IMR-90 (cell line): ENCODE data around the gene LCE3B. TPM values are rescaled to one million over a fixed set of nuclear protein-coding genes. Genes with fewer than 3 reads are reported as not detected.

Source experiments
- ATAC-seq: fragments of 200-7000 bp; cut with Tn5 transposase; 2 replicates; pipeline ENCODE4 v1.9.1; 2020; ENCODE audit warnings: low read depth, mild to moderate bottlenecking, moderate library complexity
- BruUV-seq: library from RNA; stranded (reverse); fragments of 400-500 nt; replicated peaks from 2 replicates; lab custom pipeline; 2021; lab: Mats Ljungman, UMichigan
- CTCF ChIA-PET: fragments of 300-600 bp; formaldehyde crosslinking; extraction: SDS; loops from one replicate; lab custom pipeline; 2021; ENCODE audit warnings: antibody characterized with exemption; lab: Yijun Ruan, JAX
- POLR2A ChIA-PET: fragments of 300-600 bp; sonication (Branson Sonifier 250); formaldehyde crosslinking; loops from one replicate; lab custom pipeline; 2022; ENCODE audit warnings: antibody characterized with exemption; ENCODE audit not compliant: unreplicated experiment; lab: Charles Lee
- DNase-seq: peaks from one replicate; pipeline ENCODE4 v3.0.0; 2013
- H2AFZ ChIP-seq: replicated peaks from 2 replicates; pipeline ENCODE3; 2013; ENCODE audit warnings: low read length, mild to moderate bottlenecking; ENCODE audit not compliant: poor library complexity
- H2AK5ac ChIP-seq: 2 replicates; pipeline ENCODE4 v1.6.1; 2013; ENCODE audit warnings: low read depth, low read length, inconsistent platforms
- H2AK9ac ChIP-seq: replicated peaks from 2 replicates; pipeline ENCODE3; 2013; ENCODE audit warnings: mild to moderate bottlenecking, low read depth, low read length, moderate library complexity; ENCODE audit not compliant: poor library complexity
- H2BK120ac ChIP-seq: 2 replicates; pipeline ENCODE4 v1.6.1; 2013; ENCODE audit warnings: low read depth, low read length, inconsistent platforms
- H2BK15ac ChIP-seq: 3 replicates; pipeline ENCODE4 v1.6.1; 2013; ENCODE audit warnings: low read depth, low read length, inconsistent platforms
- H2BK20ac ChIP-seq: 2 replicates; pipeline ENCODE4 v1.6.1; 2013; ENCODE audit warnings: low read depth, mild to moderate bottlenecking, inconsistent platforms, low read length, moderate library complexity
- H2BK5ac ChIP-seq: 2 replicates; pipeline ENCODE4 v1.6.1; 2013; ENCODE audit warnings: mild to moderate bottlenecking, low read depth, low read length, inconsistent platforms; ENCODE audit not compliant: poor library complexity, severe bottlenecking
- H3K14ac ChIP-seq: replicated peaks from 2 replicates; pipeline ENCODE4 v1.6.1; 2013; ENCODE audit warnings: low read depth, low read length, inconsistent platforms
- H3K18ac ChIP-seq: 2 replicates; pipeline ENCODE4 v1.6.1; 2013; ENCODE audit warnings: low read depth, low read length, control low read depth
- H3K23ac ChIP-seq: 2 replicates; pipeline ENCODE4 v1.6.1; 2013; ENCODE audit warnings: low read depth, low read length, inconsistent platforms
- H3K27ac ChIP-seq: 2 replicates; pipeline ENCODE4 v1.5.1; 2013; ENCODE audit warnings: mild to moderate bottlenecking, control low read depth, low read length; ENCODE audit not compliant: insufficient read depth
- H3K27me3 ChIP-seq: 2 replicates; pipeline ENCODE4 v1.6.1; 2013; ENCODE audit warnings: low read length; ENCODE audit not compliant: control insufficient read depth, insufficient read depth
- H3K36me3 ChIP-seq: 2 replicates; pipeline ENCODE4 v1.6.1; 2013; ENCODE audit warnings: low read length, mixed read lengths; ENCODE audit not compliant: control insufficient read depth, insufficient read depth
- H3K4ac ChIP-seq: 2 replicates; pipeline ENCODE4 v1.6.1; 2013; ENCODE audit warnings: low read depth, low read length, inconsistent platforms
- H3K4me1 ChIP-seq: 2 replicates; pipeline ENCODE4 v1.6.1; 2013; ENCODE audit warnings: low read length, mixed read lengths; ENCODE audit not compliant: control insufficient read depth, insufficient read depth
- H3K4me2 ChIP-seq: 2 replicates; pipeline ENCODE4 v1.6.1; 2013; ENCODE audit warnings: low read depth, mild to moderate bottlenecking, control low read depth, low read length, moderate library complexity
- H3K4me3 ChIP-seq: 2 replicates; pipeline ENCODE4 v1.5.1; 2013; ENCODE audit warnings: low read depth, mild to moderate bottlenecking, control low read depth, low read length, moderate library complexity; ENCODE audit not compliant: insufficient read depth
- H3K56ac ChIP-seq: 2 replicates; pipeline ENCODE4 v1.6.1; 2013; ENCODE audit warnings: low read length, inconsistent platforms; ENCODE audit not compliant: insufficient read depth; ENCODE audit errors: extremely low read depth
- H3K79me1 ChIP-seq, 2 experiments: 2 replicates each; pipeline ENCODE4 v1.6.1; 2013; ENCODE audit warnings: low read length in 2 of 2, inconsistent platforms in 1 of 2, low read depth in 1 of 2
- H3K9ac ChIP-seq: 2 replicates; pipeline ENCODE4 v1.6.1; 2013; ENCODE audit warnings: low read depth, low read length, control low read depth
- H3K9me1 ChIP-seq: 2 replicates; pipeline ENCODE4 v1.6.1; 2013; ENCODE audit warnings: low read length, inconsistent platforms; ENCODE audit not compliant: insufficient read depth
- H3K9me3 ChIP-seq: 2 replicates; pipeline ENCODE4 v1.6.1; 2013; ENCODE audit warnings: low read length; ENCODE audit not compliant: control insufficient read depth, insufficient read depth
- H4K20me1 ChIP-seq: 2 replicates; pipeline ENCODE4 v1.6.1; 2013; ENCODE audit warnings: low read length, inconsistent platforms; ENCODE audit not compliant: insufficient read depth
- H4K5ac ChIP-seq: 2 replicates; pipeline ENCODE4 v1.6.1; 2013; ENCODE audit warnings: mild to moderate bottlenecking, low read depth, low read length, control low read depth
- H4K8ac ChIP-seq, 2 experiments: 2 replicates each; pipeline ENCODE4 v1.6.1; 2013; ENCODE audit warnings: low read depth in 2 of 2, low read length in 2 of 2, control low read depth in 1 of 2, inconsistent platforms in 1 of 2
- H4K91ac ChIP-seq: 2 replicates; pipeline ENCODE4 v1.6.1; 2013; ENCODE audit warnings: low read depth, low read length, inconsistent platforms; ENCODE audit not compliant: insufficient read depth
- CHD1 ChIP-seq: IDR thresholded peaks from 2 replicates; pipeline ENCODE4 v1.6.1; 2012; ENCODE audit warnings: low read depth, low read length, improper control_type of control experiment
- CTCF ChIP-seq: conservative IDR thresholded peaks from 2 replicates; pipeline ENCODE4 v1.5.1; 2012; ENCODE audit warnings: mild to moderate bottlenecking, low read depth, low read length, improper control_type of control experiment
- ELK1 ChIP-seq: fragments of 150-350 bp; IDR thresholded peaks from 2 replicates; pipeline ENCODE4 v1.6.1; 2016; ENCODE audit warnings: low read depth, mild to moderate bottlenecking, low read length, moderate library complexity, borderline replicate concordance
- FOS ChIP-seq: fragments of 150-350 bp; IDR thresholded peaks from 2 replicates; pipeline ENCODE4 v1.6.1; 2016; ENCODE audit warnings: low read depth, low read length
- MAFK ChIP-seq: IDR thresholded peaks from 2 replicates; pipeline ENCODE4 v1.6.1; 2012; ENCODE audit warnings: low read depth, low read length, improper control_type of control experiment
- MAZ ChIP-seq: IDR thresholded peaks from 2 replicates; pipeline ENCODE4 v1.6.1; 2012; ENCODE audit warnings: low read depth, mild to moderate bottlenecking, low read length, improper control_type of control experiment, moderate library complexity, borderline replicate concordance
- MXI1 ChIP-seq: IDR thresholded peaks from 2 replicates; pipeline ENCODE4 v1.6.1; 2012; ENCODE audit warnings: low read depth, mild to moderate bottlenecking, low read length, moderate library complexity, borderline replicate concordance
- NFE2L2 ChIP-seq: fragments of 150-350 bp; IDR thresholded peaks from 2 replicates; pipeline ENCODE4 v1.6.1; 2016; ENCODE audit warnings: low read depth, mild to moderate bottlenecking, low read length
- POLR2A ChIP-seq: IDR thresholded peaks from 2 replicates; pipeline ENCODE4 v1.6.1; 2012; ENCODE audit warnings: mild to moderate bottlenecking, low read depth, low read length
- RAD21 ChIP-seq: IDR thresholded peaks from 2 replicates; pipeline ENCODE4 v1.6.1; 2012; ENCODE audit warnings: low read length, improper control_type of control experiment
- RFX5 ChIP-seq: IDR thresholded peaks from 2 replicates; pipeline ENCODE4 v1.8.0; 2012; ENCODE audit warnings: low read depth, mild to moderate bottlenecking, low read length, moderate library complexity
- SMC3 ChIP-seq: fragments of 150-350 bp; IDR thresholded peaks from 2 replicates; pipeline ENCODE4 v1.6.1; 2016; ENCODE audit warnings: low read depth, mild to moderate bottlenecking, antibody characterized with exemption, low read length, moderate library complexity
- WGBS, 2 experiments: methylation state at CpG; one replicate each; pipeline versions ENCODE4 v1.1.5 to v1.1.7; 2013; ENCODE audit warnings: missing lambda C conversion rate in 2 of 2; ENCODE audit not compliant: insufficient read length in 1 of 2; ENCODE audit errors: extremely low coverage in 2 of 2; 5-methylcytosine and 5-hydroxymethylcytosine counted together
- dilution Hi-C: fragments of 300-500 bp; cut with HindIII; formaldehyde crosslinking; loops from one replicate; pipeline ENCODE4 v1.14.3; 2018; ENCODE audit warnings: low sequenced_read_pairs; ENCODE audit not compliant: unreplicated experiment
- in situ Hi-C: fragments of 300-500 bp; cut with MboI; formaldehyde crosslinking; loops from 3 replicates; pipeline ENCODE4 v1.14.3; 2019; ENCODE audit warnings: low sequenced_read_pairs, inconsistent platforms, mixed read lengths
- intact Hi-C: fragments of 100-400 bp; cut with micrococcal nuclease; formaldehyde crosslinking; loops from 2 replicates; pipeline ENCODE4 v1.10.0; 2022
- polyA plus RNA-seq, 3 experiments: library from polyadenylated mRNA; depleted of rRNA; stranded (reverse); fragments of >200 nt; gene quantifications; 2 replicates each; pipeline ENCODE4 v1.2.3, GENCODE V29; 2012; ENCODE audit warnings: low replicate concordance in 1 of 3
- total RNA-seq: library from RNA; depleted of rRNA; stranded (reverse); fragments of >200 nt; gene quantifications from 2 replicates; pipeline ENCODE4 v1.2.3, GENCODE V29; 2012

The LCE3B gene
- total and polyA plus RNA-seq, 2 of the 4 experiments (the other 2 are of a cell fraction), result not detected

GRCh38 chr1:152657677-152658076 is 44.1 kb downstream of the LCE3B start:
- Histone ChIP-seq H3K56ac (no peak overlapping the region), H3K79me1 (no peaks in the 10 kb centered on the region), H2AK9ac (no peak overlapping the region), H2AK5ac (no peak overlapping the region), H3K4ac (no peak overlapping the region), H2BK120ac (no peak overlapping the region), H3K36me3 (no peaks in the 10 kb centered on the region), H2BK5ac (no peak overlapping the region), H4K8ac (no peak overlapping the region), H3K27me3 (no peaks in the 10 kb centered on the region; the same call in 1 of the 2 replicates), H3K9ac (no peak overlapping the region), H2BK15ac (no peak overlapping the region), H3K23ac (no peak overlapping the region), H3K9me3 (no peaks in the 10 kb centered on the region), H2BK20ac (no peak overlapping the region), H4K20me1 (no peaks in the 10 kb centered on the region), H3K27ac (no peak overlapping the region), H3K14ac (no peak overlapping the region), H3K4me3 (no peak overlapping the region), H4K5ac (no peak overlapping the region), H3K4me1 (no peaks in the 10 kb centered on the region), H3K4me2 (no peak overlapping the region), H3K18ac (no peak overlapping the region), H4K91ac (no peak overlapping the region), H3K9me1 (no peaks in the 10 kb centered on the region), H2AFZ (no peak overlapping the region)
- dilution Hi-C loops (no loop called here), intact Hi-C loops (no loop called here), in situ Hi-C loops (loop anchor here (25.0 kb wide), 1 partner anchor 555 kb away; the partner anchor contains the start of genes LELP1 and PRR9)
- TF ChIP-seq POLR2A (no peak), SMC3 (no peak), NFE2L2 (no peak), MAZ (no peak), MXI1 (no peak), FOS (no peak), CHD1 (no peak), MAFK (no peak), RAD21 (no peak), ELK1 (no peak), CTCF (no peak), RFX5 (no peak)
- BruUV-seq, result no TSS peak
- ATAC-seq, result no peak
- WGBS, 2 experiments, result no CpG with 5 or more reads among the region's 4 CpGs
- ChIA-PET POLR2A (no interaction called here), CTCF (no interaction called here)
- no peak for DNase-seq
